Stimulated activated CD4-positive, alpha-beta T cell treated with anti-CD3 and anti-CD28 coated beads, Interleukin-12 subunit alpha, Interleukin-12 subunit beta, amount 100 ng/mL, for 4 hours (primary cell): Measurements from ENCODE around the gene KRTAP19-5.
"Not testable (repeated sequence)": the region's sequence is repeated elsewhere in the genome, so short reads cannot be mapped to it uniquely, and the experiment has no call there.

Experiments
- DNase-seq: peaks from one replicate; pipeline ENCODE4 v3.0.0-alpha.2; 2020

KRTAP19-5 gene

GRCh38 chr21:30502041-30502440 lies at the start of gene KRTAP19-5:
Gene KRTAP19-5 (minus strand): TSS chr21:30502141. CDS start chr21:30502090, 51 bp downstream.
- DNase-seq: no peak

- no peak for DNase-seq
Observed at GRCh38 chr21:30541764-30542163, 39.8 kb upstream of the KRTAP19-5 start, which contains the start of gene KRTAP19-6. Gene KRTAP19-6 (minus strand): TSS chr21:30541864. CDS start chr21:30541833, 31 bp downstream.

- DNase-seq: no peak
Observed at GRCh38 chr21:30518876-30519275, 16.9 kb upstream of the KRTAP19-5 start.

GRCh38 chr21:30515681-30516080 lies 13.7 kb upstream of the KRTAP19-5 start:
- DNase-seq: no peak

- DNase-seq: not testable (repeated sequence)
Observed at GRCh38 chr21:30505621-30506205, 3.8 kb upstream of the KRTAP19-5 start.

GRCh38 chr21:30497065-30497464 lies 4.9 kb downstream of the KRTAP19-5 start, which contains the start of gene KRTAP19-4:
Gene KRTAP19-4 (minus strand): TSS chr21:30497165. CDS start chr21:30497110, 55 bp downstream.
- DNase-seq: no peak

GRCh38 chr21:30491963-30492428 lies 9.9 kb downstream of the KRTAP19-5 start, which contains the start of gene KRTAP19-3:
Gene KRTAP19-3 (minus strand): TSS chr21:30492013. CDS start chr21:30491957, 56 bp downstream.
- DNase-seq: no peak

GRCh38 chr21:30487336-30487735 lies 14.6 kb downstream of the KRTAP19-5 start, which contains the start of gene KRTAP19-2:
Gene KRTAP19-2 (minus strand): TSS chr21:30487436. CDS start chr21:30487348, 88 bp downstream.
- DNase-seq: no peak

GRCh38 chr21:30486180-30486579 lies 15.8 kb downstream of the KRTAP19-5 start:
- no peak for DNase-seq

GRCh38 chr21:30482130-30482529 lies 19.8 kb downstream of the KRTAP19-5 start:
- DNase-seq: no peak

- DNase-seq: no peak
Observed at GRCh38 chr21:30480145-30480544, 21.8 kb downstream of the KRTAP19-5 start, which contains the start of gene KRTAP19-1. Gene KRTAP19-1 (minus strand): TSS chr21:30480367. CDS start chr21:30480317, 50 bp downstream.

GRCh38 chr21:30479259-30479658 lies 22.7 kb downstream of the KRTAP19-5 start:
- DNase-seq: no peak

GRCh38 chr21:30478004-30478403 lies 23.9 kb downstream of the KRTAP19-5 start:
- DNase-seq: no peak

- no peak for DNase-seq
Observed at GRCh38 chr21:30468900-30469714, 32.8 kb downstream of the KRTAP19-5 start.

- DNase-seq: no peak
Observed at GRCh38 chr21:30463713-30464112, 38.2 kb downstream of the KRTAP19-5 start.
